Measurements from ENCODE around the gene ISOC1.

Gene ISOC1

DNA sequence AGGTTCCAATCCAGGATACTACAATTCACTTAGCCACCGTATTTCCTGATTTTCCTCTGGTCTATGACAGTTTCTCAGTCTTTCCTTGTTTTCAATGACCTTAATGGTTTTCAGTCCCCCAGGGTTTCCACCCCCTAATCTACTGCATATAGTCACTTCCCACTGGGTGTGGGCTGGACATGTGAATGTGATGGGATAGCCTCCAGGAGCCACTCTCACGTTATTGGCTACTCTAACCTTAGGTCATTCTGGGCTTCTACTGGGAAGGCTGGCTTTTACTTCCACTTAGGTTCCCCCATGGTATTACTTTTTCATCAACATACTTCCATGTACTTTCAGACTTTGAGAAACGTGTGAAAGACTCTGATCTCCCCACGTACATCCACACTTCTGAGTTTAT, 46.5 kb downstream of the ISOC1 start:
- no peak for TF ChIP-seq Cebpa-rat (IDR thresholded peaks at IDR 0.05)
- Histone ChIP-seq H3K9ac (no peak overlapping the region), H3K9me3 (replicated peaks in 1 of 11) (no peaks in the 10 kb centered on the region), H3K27ac (no peak overlapping the region), H3K4me3 (no peak overlapping the region), H3K27me3 (no peaks in the 10 kb centered on the region), H4K20me1 (no peaks in the 10 kb centered on the region), H3K4me2 (no peak overlapping the region), H3K4me1 (no peaks in the 10 kb centered on the region), H3K36me3 (no peaks in the 10 kb centered on the region)

DNA sequence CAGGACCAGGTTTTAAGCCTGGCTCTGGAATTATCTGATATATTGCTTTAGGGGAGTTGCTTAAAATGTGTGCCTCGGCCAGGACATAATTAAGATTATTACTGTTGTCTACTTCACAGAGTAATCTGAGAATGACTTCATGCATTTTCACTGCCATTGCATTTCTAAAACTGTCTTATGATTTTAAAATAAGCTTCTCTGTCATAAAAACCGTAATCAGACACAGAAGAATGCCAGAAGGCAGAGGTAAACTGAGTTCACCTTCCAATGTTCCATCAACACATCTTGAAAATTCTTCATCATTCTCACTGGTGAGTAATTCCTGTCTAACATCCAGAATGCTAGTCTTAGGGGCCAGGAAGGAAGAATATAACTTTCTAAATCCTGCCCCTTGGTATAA, 47.1 kb downstream of the ISOC1 start:
- Histone ChIP-seq H3K27ac (no peak overlapping the region), H3K4me2 (no peak overlapping the region), H3K9me3 (replicated peaks in 1 of 11) (no peaks in the 10 kb centered on the region), H3K4me1 (no peaks in the 10 kb centered on the region), H3K4me3 (no peak overlapping the region), H3K27me3 (no peaks in the 10 kb centered on the region), H3K9ac (no peak overlapping the region), H4K20me1 (no peaks in the 10 kb centered on the region), H3K36me3 (no peaks in the 10 kb centered on the region)
- no peak for TF ChIP-seq Cebpa-rat (IDR thresholded peaks at IDR 0.05)

DNA sequence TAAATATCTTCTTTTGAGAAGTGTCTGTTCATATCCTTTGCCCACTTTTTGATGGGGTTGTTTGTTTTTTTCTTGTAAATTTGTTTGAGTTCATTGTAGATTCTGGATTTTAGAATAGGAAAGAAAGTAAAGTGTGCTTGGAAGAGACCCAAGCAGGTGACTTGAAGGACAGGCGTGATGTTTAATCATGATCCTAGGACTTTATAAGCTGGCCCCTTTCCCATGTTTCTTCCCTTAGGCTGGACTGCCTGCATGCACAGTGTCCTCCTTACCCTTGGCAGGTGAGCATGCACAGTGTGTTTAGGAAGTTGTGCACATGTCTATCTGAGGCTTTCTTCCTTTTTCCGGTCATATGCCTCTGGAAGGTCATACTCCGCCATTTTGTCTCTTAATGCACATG, 61.3 kb downstream of the ISOC1 start:
- H3K4me2 ChIP-seq = no peak overlapping the region
- no peak overlapping the region for H3K4me3 ChIP-seq
- no peaks in the 10 kb centered on the region for H3K36me3 ChIP-seq

DNA sequence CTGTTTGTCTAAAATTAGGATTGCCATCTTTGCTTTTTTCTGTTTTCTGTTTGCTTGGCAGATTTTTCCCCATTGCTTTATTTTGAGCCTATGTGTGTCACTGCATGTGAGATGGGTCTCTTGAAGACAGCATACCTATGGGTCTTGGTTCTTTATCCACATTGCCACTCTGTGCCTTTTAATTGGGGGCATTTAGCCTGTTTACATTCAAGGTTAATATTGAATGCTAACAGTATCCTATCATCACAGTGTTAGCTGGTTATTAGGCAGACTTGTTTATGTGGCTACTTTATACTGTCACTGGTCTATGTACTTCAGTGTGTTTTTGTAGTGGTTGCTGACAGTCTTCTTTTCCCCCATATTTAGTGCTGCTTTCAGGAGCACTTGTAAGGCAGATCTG, 67.3 kb downstream of the ISOC1 start:
- Histone ChIP-seq H3K4me2 (no peak overlapping the region), H4K20me1 (no peaks in the 10 kb centered on the region), H3K9me3 (replicated peaks in 1 of 11) (peaks cover 16 to 28% (median 23%) of the 10 kb centered on the region in 11 experiments), H3K4me3 (no peak overlapping the region), H3K36me3 (no peaks in the 10 kb centered on the region), H3K9ac (no peak overlapping the region), H3K4me1 (no peaks in the 10 kb centered on the region), H3K27me3 (no peaks in the 10 kb centered on the region), H3K27ac (no peak overlapping the region)
- TF ChIP-seq Cebpa-rat (IDR thresholded peaks at IDR 0.05) = no peak

More for the DNA sequence above, 61.3 kb downstream of the ISOC1 start:
- peaks cover 0 to 5% (median under 1%) of the 10 kb centered on the region in 11 experiments; a peak in 10 of 22 replicates for H3K9me3 ChIP-seq (replicated peaks in 1 of 11)
- H3K9ac ChIP-seq = no peak overlapping the region
- TF ChIP-seq Cebpa-rat (IDR thresholded peaks at IDR 0.05) = no peak
- H3K27ac ChIP-seq = no peak overlapping the region
- no peaks in the 10 kb centered on the region for H4K20me1 ChIP-seq
- H3K4me1 ChIP-seq = no peaks in the 10 kb centered on the region
- no peaks in the 10 kb centered on the region for H3K27me3 ChIP-seq

Data from BLaER1 treated with 17β-estradiol and CSF1 and Interleukin-3, amounts not matched to agents 10 nM and 100 nM (cell line).